ENCODE measurements around the gene EPHB4.
"Not testable (repeated sequence)": the region's sequence is repeated elsewhere in the genome, so short reads cannot be mapped to it uniquely, and the experiment has no call there.

GRCh38 chr7:100762841-100763240, 64.5 kb downstream of the EPHB4 start:
- not testable (repeated sequence) for TF ChIP-seq CTCF, POLR2A (IDR thresholded peaks at IDR 0.05)
